Upper lobe of right lung (tissue), 1 donor: ENCODE results near the gene MTRF1L. TPM values are rescaled to one million over a fixed set of nuclear protein-coding genes. Genes with fewer than 3 reads are reported as not detected.
"Not testable (repeated sequence)": the region's sequence is repeated elsewhere in the genome, so short reads cannot be mapped to it uniquely, and the experiment has no call there.

Experiments
- ATAC-seq: fragments of 200-7000 bp; cut with Tn5 transposase; one replicate; pipeline ENCODE4 v1.9.1; 2020; ENCODE audit warnings: mild to moderate bottlenecking, moderate library complexity
- DNase-seq: peaks from one replicate; pipeline ENCODE4 v3.0.0-alpha.2; 2020
- H3K27ac ChIP-seq: fragments of 200-600 bp; one replicate; pipeline ENCODE4 v1.8.0; 2022
- H3K27me3 ChIP-seq: fragments of 200-600 bp; one replicate; pipeline ENCODE4 v1.8.0; 2022; ENCODE audit warnings: mild to moderate bottlenecking
- H3K36me3 ChIP-seq: fragments of 200-600 bp; one replicate; pipeline ENCODE4 v1.8.0; 2022
- H3K4me1 ChIP-seq: fragments of 200-600 bp; one replicate; pipeline ENCODE4 v1.8.0; 2022
- H3K4me3 ChIP-seq: fragments of 200-600 bp; one replicate; pipeline ENCODE4 v1.8.0; 2022; ENCODE audit warnings: mild to moderate bottlenecking
- H3K9me3 ChIP-seq: fragments of 200-600 bp; one replicate; pipeline ENCODE4 v1.8.0; 2022
- intact Hi-C: fragments of 100-400 bp; cut with DNase I; formaldehyde crosslinking; loops from one replicate; pipeline ENCODE4 v1.11.0; 2022
- total RNA-seq: library from RNA; stranded (reverse); fragmentation: NEBNext Ultra II Directional; extraction: Animal tissue kit (Norgen Biotek cat#: 25700); gene quantifications from one replicate; pipeline ENCODE4 v1.2.1, GENCODE V29; 2021
- TF ChIP-seq, protein P1 (sequence below): fragments of 200-600 bp; IDR thresholded peaks from one replicate; pipeline ENCODE4 v1.8.0; 2022; ENCODE audit warnings: antibody characterized with exemption
- donor health status: DM: no; HTN: yes; CAD: no; lungs with severe emphysema.

Gene MTRF1L
- total RNA-seq, 1 donor from 2014 or later: 17.9 TPM

GRCh38 chr6:152993847-152994246 lies 8.7 kb downstream of the MTRF1L start:
- H3K27ac ChIP-seq: no peak overlapping the region
- TF ChIP-seq, protein P1, sequence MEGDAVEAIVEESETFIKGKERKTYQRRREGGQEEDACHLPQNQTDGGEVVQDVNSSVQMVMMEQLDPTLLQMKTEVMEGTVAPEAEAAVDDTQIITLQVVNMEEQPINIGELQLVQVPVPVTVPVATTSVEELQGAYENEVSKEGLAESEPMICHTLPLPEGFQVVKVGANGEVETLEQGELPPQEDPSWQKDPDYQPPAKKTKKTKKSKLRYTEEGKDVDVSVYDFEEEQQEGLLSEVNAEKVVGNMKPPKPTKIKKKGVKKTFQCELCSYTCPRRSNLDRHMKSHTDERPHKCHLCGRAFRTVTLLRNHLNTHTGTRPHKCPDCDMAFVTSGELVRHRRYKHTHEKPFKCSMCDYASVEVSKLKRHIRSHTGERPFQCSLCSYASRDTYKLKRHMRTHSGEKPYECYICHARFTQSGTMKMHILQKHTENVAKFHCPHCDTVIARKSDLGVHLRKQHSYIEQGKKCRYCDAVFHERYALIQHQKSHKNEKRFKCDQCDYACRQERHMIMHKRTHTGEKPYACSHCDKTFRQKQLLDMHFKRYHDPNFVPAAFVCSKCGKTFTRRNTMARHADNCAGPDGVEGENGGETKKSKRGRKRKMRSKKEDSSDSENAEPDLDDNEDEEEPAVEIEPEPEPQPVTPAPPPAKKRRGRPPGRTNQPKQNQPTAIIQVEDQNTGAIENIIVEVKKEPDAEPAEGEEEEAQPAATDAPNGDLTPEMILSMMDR: no peak
- no peak overlapping the region for H3K4me3 ChIP-seq
- H3K9me3 ChIP-seq: no peaks in the 10 kb centered on the region
- ATAC-seq (no peak), DNase-seq (no peak)
- no peaks in the 10 kb centered on the region for H3K27me3 ChIP-seq
- intact Hi-C loops: no loop called here
- H3K36me3 ChIP-seq: peaks cover 72% of the 10 kb centered on the region
- no peaks in the 10 kb centered on the region for H3K4me1 ChIP-seq

- TF ChIP-seq, protein P1: no peak
Measured at GRCh38 chr6:152993431-152993830, 9.1 kb downstream of the MTRF1L start.

DNA sequence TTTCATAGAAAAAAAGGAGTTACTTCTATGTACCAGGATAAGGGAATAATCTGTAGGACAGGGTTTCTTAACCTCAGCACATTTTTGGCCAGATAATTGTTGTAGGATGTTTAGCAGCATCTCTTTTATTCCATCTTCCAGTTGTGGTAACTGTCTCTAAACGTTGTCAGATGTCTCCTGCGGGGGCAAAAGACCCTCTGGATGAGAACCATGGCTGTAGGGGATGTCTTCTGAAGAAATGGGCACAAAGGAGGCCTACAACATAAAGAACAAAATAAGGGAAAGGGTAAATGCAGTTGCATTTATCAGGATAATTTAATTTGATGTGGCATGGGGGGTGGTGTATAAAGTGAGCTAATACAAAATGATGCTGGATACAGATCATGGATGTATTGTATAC lies 15.5 kb downstream of the MTRF1L start:
- TF ChIP-seq, protein P1: no peak
- no peak overlapping the region for H3K27ac ChIP-seq
- H3K4me1 ChIP-seq: peaks cover 20% of the 10 kb centered on the region
- intact Hi-C loops: no loop called here
- no peak for ATAC-seq
- no peaks in the 10 kb centered on the region for H3K9me3 ChIP-seq
- no peak for DNase-seq
- H3K36me3 ChIP-seq: peaks cover 15% of the 10 kb centered on the region
- no peak overlapping the region for H3K4me3 ChIP-seq
- no peaks in the 10 kb centered on the region for H3K27me3 ChIP-seq

More at GRCh38 chr6:152993431-152993830, 9.1 kb downstream of the MTRF1L start:
- Histone ChIP-seq H3K4me3 (no peak overlapping the region), H3K9me3 (no peaks in the 10 kb centered on the region), H3K4me1 (no peaks in the 10 kb centered on the region), H3K27ac (no peak overlapping the region), H3K36me3 (peaks cover 70% of the 10 kb centered on the region), H3K27me3 (no peaks in the 10 kb centered on the region)
- intact Hi-C loops: no loop called here
- ATAC-seq (no peak), DNase-seq (no peak)

GRCh38 chr6:152985300-152985699 lies 17.2 kb downstream of the MTRF1L start:
- Histone ChIP-seq H3K4me1 (peaks cover 24% of the 10 kb centered on the region), H3K27ac (peak overlapping the region; percentile 95)
- intact Hi-C loops, H3K27me3 ChIP-seq, DNase-seq, H3K4me3 ChIP-seq, H3K36me3 ChIP-seq, ATAC-seq, H3K9me3 ChIP-seq: not testable (repeated sequence)

DNA sequence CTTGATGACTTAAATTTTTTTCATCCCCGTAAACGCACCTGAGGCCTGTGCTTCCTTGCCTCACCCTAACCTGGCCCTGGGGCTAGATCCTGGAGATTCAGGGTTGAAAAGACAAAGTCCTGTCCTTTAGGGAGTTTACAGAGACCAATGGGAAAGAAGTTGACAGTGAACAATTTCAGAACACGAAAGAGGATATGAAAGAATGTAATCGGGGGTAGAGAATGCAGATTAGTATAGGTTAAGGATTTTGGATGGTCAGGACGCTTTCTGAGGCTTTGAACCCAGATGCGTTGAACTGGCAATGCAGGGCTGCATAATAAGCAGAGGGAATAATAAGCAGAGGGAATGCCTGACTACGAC lies 18.0 kb downstream of the MTRF1L start:
- intact Hi-C loops: no loop called here
- H3K4me1 ChIP-seq: peaks cover 24% of the 10 kb centered on the region
- no peaks in the 10 kb centered on the region for H3K27me3 ChIP-seq
- no peak for DNase-seq
- H3K9me3 ChIP-seq: no peaks in the 10 kb centered on the region
- no peaks in the 10 kb centered on the region for H3K36me3 ChIP-seq
- peak overlapping the region; percentile 95 for H3K27ac ChIP-seq
- TF ChIP-seq, protein P1: no peak
- ATAC-seq: no peak
- peak overlapping the region; percentile 94 for H3K4me3 ChIP-seq

DNA sequence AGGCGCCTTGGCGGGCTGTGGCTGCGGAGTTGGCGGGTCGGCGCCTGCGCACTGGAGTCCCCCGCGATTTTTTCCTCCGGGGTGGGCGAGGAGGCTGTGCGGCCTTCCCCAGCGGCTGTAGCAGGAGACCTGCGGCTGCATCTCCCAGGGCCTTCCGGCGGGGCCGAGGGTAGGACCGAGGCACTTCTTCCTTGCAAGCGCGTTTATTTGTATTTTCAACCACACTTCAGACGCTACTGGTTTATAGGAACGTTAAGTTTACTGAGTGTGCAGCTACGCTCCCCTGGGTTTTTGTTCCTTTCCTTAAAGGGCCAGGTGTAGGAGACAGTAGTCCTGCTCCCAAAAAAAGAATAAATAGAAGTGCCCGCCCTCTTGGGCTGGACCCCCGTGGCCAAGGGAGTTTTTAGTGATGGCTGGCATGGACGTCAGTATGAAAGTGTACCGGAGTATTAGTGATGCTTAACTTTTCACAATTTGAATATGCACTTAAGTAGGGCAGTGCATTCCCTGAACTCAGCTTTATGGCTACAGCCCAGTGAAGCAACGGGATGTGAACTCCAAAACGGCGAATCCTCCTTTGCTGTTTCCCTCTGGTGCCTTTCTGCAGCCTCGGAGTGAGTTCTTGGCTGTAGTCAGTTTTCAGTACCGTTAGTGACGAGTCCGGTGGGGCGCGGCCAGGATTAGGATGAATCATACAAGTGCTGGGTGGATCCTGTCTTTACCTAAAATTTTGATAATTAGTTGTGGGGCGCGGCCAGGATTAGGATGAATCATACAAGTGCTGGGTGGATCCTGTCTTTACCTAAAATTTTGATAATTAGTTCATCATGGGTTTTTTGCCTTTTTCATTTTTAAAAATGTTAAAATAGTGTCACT lies 18.6 kb downstream of the MTRF1L start:
- peak overlapping the region; percentile 94 for H3K4me3 ChIP-seq
- no peaks in the 10 kb centered on the region for H3K9me3 ChIP-seq
- intact Hi-C loops: no loop called here
- H3K36me3 ChIP-seq: no peaks in the 10 kb centered on the region
- H3K27ac ChIP-seq: peak overlapping the region; percentile 95
- no peaks in the 10 kb centered on the region for H3K27me3 ChIP-seq
- ATAC-seq: peak; percentile 6
- TF ChIP-seq, protein P1: no peak
- peaks cover 24% of the 10 kb centered on the region for H3K4me1 ChIP-seq
- DNase-seq: peak; percentile 74
